Measurements from ENCODE around the gene AGAP1.

The AGAP1 gene

DNA sequence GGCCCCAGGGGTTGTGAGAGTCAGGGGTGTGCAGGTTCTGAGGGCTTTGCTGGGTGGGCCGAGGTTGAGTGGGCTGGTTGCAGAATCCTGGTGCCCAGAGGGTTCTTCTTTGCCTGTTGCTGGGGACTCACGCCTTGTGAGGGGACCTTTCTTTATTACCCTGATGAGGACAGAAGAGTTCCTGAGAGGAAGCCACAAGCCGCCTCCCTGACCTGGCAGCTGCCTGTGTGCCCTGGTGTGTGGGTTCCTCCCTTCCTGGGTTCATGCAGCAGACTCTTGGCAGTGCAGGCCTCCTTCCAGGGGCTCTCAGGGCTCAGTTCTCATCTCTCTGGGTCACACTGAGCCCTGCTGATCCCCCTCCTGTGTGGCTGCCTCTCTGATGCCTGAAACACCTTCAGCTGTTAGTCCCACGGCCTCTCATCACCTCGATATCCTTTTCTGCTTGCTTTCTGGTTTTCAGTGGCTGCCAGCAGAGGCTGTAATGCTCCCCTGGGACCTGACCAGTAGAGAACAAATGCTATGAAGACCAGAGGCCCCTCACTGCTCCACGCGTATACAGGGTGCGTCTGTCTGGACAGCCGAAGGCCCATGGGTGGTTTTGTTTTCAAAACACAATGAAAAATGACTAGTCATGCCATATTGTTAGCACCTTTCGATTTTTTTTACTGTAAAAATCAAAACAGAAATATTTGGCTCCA lies 191.3 kb downstream of the AGAP1 start:
- no peak overlapping the region for H3K4me3 ChIP-seq
- DNase-seq (ENCODE audit: low spot score) = no peak
- no peak overlapping the region for H3K27ac ChIP-seq
- TF ChIP-seq, protein P1, sequence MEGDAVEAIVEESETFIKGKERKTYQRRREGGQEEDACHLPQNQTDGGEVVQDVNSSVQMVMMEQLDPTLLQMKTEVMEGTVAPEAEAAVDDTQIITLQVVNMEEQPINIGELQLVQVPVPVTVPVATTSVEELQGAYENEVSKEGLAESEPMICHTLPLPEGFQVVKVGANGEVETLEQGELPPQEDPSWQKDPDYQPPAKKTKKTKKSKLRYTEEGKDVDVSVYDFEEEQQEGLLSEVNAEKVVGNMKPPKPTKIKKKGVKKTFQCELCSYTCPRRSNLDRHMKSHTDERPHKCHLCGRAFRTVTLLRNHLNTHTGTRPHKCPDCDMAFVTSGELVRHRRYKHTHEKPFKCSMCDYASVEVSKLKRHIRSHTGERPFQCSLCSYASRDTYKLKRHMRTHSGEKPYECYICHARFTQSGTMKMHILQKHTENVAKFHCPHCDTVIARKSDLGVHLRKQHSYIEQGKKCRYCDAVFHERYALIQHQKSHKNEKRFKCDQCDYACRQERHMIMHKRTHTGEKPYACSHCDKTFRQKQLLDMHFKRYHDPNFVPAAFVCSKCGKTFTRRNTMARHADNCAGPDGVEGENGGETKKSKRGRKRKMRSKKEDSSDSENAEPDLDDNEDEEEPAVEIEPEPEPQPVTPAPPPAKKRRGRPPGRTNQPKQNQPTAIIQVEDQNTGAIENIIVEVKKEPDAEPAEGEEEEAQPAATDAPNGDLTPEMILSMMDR (IDR thresholded peaks at IDR 0.05) = no peak

- no peak overlapping the region for H3K4me3 ChIP-seq
These were observed 194.9 kb downstream of the AGAP1 start for GRCh38 chr2:235688511-235689426.

GRCh38 chr2:235689427-235689853 lies 195.6 kb downstream of the AGAP1 start:
- TF ChIP-seq, protein P1 (IDR thresholded peaks at IDR 0.05) = no peak
- H3K27ac ChIP-seq = no peak overlapping the region
- no peak overlapping the region for H3K4me3 ChIP-seq
- no peak for DNase-seq (ENCODE audit: low spot score)

More at GRCh38 chr2:235688511-235689426, 194.9 kb downstream of the AGAP1 start:
- no peak for DNase-seq (ENCODE audit: low spot score)
- TF ChIP-seq, protein P1 (IDR thresholded peaks at IDR 0.05) = no peak
- no peak overlapping the region for H3K27ac ChIP-seq

DNA sequence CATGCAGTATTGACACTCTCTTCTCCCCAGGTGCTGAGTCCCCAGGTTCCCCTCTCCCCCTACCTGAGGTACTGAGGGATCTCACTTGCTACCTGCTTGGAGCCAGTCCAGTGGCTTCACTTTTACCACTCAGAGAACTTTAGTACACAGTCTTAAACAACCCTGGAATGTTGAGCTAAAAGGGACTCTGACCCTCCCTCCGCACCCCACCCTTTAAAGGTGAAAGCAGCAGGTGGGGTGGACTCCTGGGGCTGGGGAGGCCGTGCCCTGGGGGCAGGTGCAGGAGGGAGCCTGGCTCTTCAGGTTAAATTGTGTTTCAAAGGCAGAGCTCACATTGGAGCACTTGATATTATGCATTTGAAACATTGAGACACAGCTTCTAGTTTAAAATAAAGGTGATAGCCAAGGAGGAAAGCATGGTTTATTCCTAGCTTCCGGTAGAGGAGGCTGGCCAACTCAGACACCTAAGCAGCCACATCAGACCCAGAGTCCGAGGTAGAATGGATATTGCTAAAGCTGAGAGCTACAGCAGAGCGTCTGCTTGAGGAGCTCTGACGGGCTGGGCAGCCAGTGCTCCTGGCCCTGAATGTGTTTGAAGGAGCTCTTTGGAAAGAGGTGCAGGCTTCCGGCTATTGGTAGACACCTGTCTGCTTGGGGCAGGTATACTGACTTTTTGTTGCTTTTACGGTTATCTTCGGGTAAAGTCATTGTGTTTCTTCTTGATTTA lies 196.4 kb downstream of the AGAP1 start:
- TF ChIP-seq, protein P1 (IDR thresholded peaks at IDR 0.05) = no peak
- no peak for DNase-seq (ENCODE audit: low spot score)
- H3K4me3 ChIP-seq = no peak overlapping the region
- no peak overlapping the region for H3K27ac ChIP-seq

- TF ChIP-seq, protein P1 (IDR thresholded peaks at IDR 0.05) = no peak
- H3K4me3 ChIP-seq = no peak overlapping the region
- DNase-seq (ENCODE audit: low spot score) = no peak
- no peak overlapping the region for H3K27ac ChIP-seq
These were observed 197.1 kb downstream of the AGAP1 start for GRCh38 chr2:235690809-235691450.

DNA sequence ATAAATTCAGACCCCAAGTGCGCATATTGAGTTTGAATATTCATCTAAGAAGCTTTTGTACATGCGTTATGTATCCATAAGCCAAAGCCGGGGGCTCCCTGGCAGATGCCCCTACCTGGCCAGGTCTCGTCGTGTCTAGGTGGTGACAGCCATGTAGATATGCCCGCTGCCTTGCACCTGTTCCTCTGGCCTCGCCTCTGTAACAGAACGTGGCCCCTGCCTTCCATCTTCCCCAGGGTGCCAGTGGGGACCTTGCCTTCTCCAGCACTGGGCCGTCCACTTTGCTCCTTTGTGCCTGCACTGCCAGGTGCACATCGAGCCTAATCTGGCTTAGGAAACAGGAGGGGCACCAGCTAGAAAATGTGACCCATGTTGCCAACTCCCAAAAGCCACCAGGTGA lies 198.2 kb downstream of the AGAP1 start:
- TF ChIP-seq, protein P1 (IDR thresholded peaks at IDR 0.05) = no peak
- no peak overlapping the region for H3K4me3 ChIP-seq
- no peak for DNase-seq (ENCODE audit: low spot score)
- H3K27ac ChIP-seq = no peak overlapping the region
